Measurements from ENCODE around the gene TFEC. TPM values are rescaled to one million over a fixed set of nuclear protein-coding genes. Genes with fewer than 3 reads are reported as not detected.

Gene TFEC
- total and polyA plus RNA-seq, 2 of the 4 experiments (the other 2 are of a cell fraction) = under 0.01 to 0.02 TPM

GRCh38 chr7:116034411-116034810, 3.8 kb upstream of the TFEC start:
- Histone ChIP-seq H3K18ac (ENCODE audit: low read depth, low read length) (no peak overlapping the region), H3K9me3 (ENCODE audit: control insufficient read depth, insufficient read depth, low read length) (no peaks in the 10 kb centered on the region), H3K4me2 (ENCODE audit: low read depth, low read length) (no peak overlapping the region), H4K8ac (ENCODE audit: low read depth in 2 of 2, low read length in 2 of 2) (no peak overlapping the region), H3K14ac (replicated peaks; ENCODE audit: low read depth, low read length) (no peak overlapping the region), H3K56ac (ENCODE audit: extremely low read depth, insufficient read depth, low read length) (no peak overlapping the region), H3K4ac (ENCODE audit: low read depth, low read length) (no peak overlapping the region), H2AK9ac (replicated peaks; ENCODE audit: low read depth, low read length, poor library complexity) (no peak overlapping the region), H4K20me1 (ENCODE audit: insufficient read depth, low read length) (no peaks in the 10 kb centered on the region), H3K27me3 (ENCODE audit: control insufficient read depth, insufficient read depth, low read length) (no peaks in the 10 kb centered on the region), H2BK5ac (ENCODE audit: low read depth, low read length, poor library complexity, severe bottlenecking) (no peak overlapping the region), H3K79me1 (ENCODE audit: low read depth in 1 of 2, low read length in 2 of 2) (no peaks in the 10 kb centered on the region), H3K9me1 (ENCODE audit: insufficient read depth, low read length) (no peaks in the 10 kb centered on the region), H3K27ac (ENCODE audit: insufficient read depth, low read length) (no peak overlapping the region), H3K23ac (ENCODE audit: low read depth, low read length) (no peak overlapping the region), H2BK120ac (ENCODE audit: low read depth, low read length) (no peak overlapping the region), H3K36me3 (ENCODE audit: control insufficient read depth, insufficient read depth, low read length) (no peaks in the 10 kb centered on the region), H3K4me3 (ENCODE audit: insufficient read depth, low read depth, low read length) (no peak overlapping the region), H2AFZ (replicated peaks; ENCODE audit: low read length, poor library complexity) (no peak overlapping the region), H2BK20ac (ENCODE audit: low read depth, low read length) (no peak overlapping the region), H3K4me1 (ENCODE audit: control insufficient read depth, insufficient read depth, low read length) (no peaks in the 10 kb centered on the region), H4K91ac (ENCODE audit: insufficient read depth, low read depth, low read length) (no peak overlapping the region), H3K9ac (ENCODE audit: low read depth, low read length) (no peak overlapping the region), H2BK15ac (ENCODE audit: low read depth, low read length) (no peak overlapping the region), H2AK5ac (ENCODE audit: low read depth, low read length) (no peak overlapping the region), H4K5ac (ENCODE audit: low read depth, low read length) (no peak overlapping the region)
- intact Hi-C loops (cut with micrococcal nuclease) = no loop called here
- 66% methylated on average over 3 of the region's 3 CpGs; no CpG with 5 or more reads in 1 of the 2 experiments for WGBS, 2 experiments (ENCODE audit: extremely low coverage in 2 of 2, insufficient read length in 1 of 2)
- POLR2A ChIA-PET (ENCODE audit: unreplicated experiment) = no interaction called here
- BruUV-seq (replicated peaks) = no TSS peak
- TF ChIP-seq NFE2L2 (IDR thresholded peaks at IDR 0.05; ENCODE audit: low read depth, low read length) (no peak), FOS (IDR thresholded peaks at IDR 0.05; ENCODE audit: low read depth, low read length) (no peak), SMC3 (IDR thresholded peaks at IDR 0.05; ENCODE audit: low read depth, low read length) (no peak), RCOR1 (IDR thresholded peaks at IDR 0.05; ENCODE audit: insufficient replicate concordance, low read length) (no peak), CTCF (conservative IDR thresholded peaks at IDR 0.05; ENCODE audit: low read depth, low read length) (no peak), USF2 (IDR thresholded peaks at IDR 0.05; ENCODE audit: low read depth, low read length) (no peak), MAZ (IDR thresholded peaks at IDR 0.05; ENCODE audit: borderline replicate concordance, low read depth, low read length) (no peak), BHLHE40 (IDR thresholded peaks at IDR 0.05; ENCODE audit: low read depth, low read length) (no peak), CHD1 (IDR thresholded peaks at IDR 0.05; ENCODE audit: low read depth, low read length) (no peak), ELK1 (IDR thresholded peaks at IDR 0.05; ENCODE audit: borderline replicate concordance, low read depth, low read length) (no peak), MAFK (IDR thresholded peaks at IDR 0.05; ENCODE audit: low read depth, low read length) (no peak), CEBPB (IDR thresholded peaks at IDR 0.05; ENCODE audit: low read depth, low read length) (no peak), RAD21 (IDR thresholded peaks at IDR 0.05; ENCODE audit: low read length) (no peak), MXI1 (IDR thresholded peaks at IDR 0.05; ENCODE audit: borderline replicate concordance, low read depth, low read length) (no peak), POLR2A (IDR thresholded peaks at IDR 0.05; ENCODE audit: low read depth, low read length) (no peak), RFX5 (IDR thresholded peaks at IDR 0.05; ENCODE audit: low read depth, low read length) (no peak)
- CTCF ChIA-PET = no interaction called here
- ATAC-seq (ENCODE audit: low read depth) (no peak), DNase-seq (no peak)
- in situ Hi-C loops (cut with MboI; ENCODE audit: low sequenced_read_pairs) = no loop called here
- dilution Hi-C loops (cut with HindIII; ENCODE audit: low sequenced_read_pairs, unreplicated experiment) = no loop called here
